MM.1S (cell line): ENCODE measurements around the gene PPP1R3C.

Experiments used
- DNase-seq: peaks from one replicate; pipeline ENCODE4 v3.0.0-alpha.2; 2015
- H2AFZ ChIP-seq: fragments of 300-600 bp; sonication (generic); 2 replicates; pipeline ENCODE4 v1.6.0; 2016; ENCODE audit warnings: antibody characterized with exemption, low read length
- H3F3A ChIP-seq: fragments of 300-600 bp; sonication (generic); 2 replicates; pipeline ENCODE4 v1.6.1; 2016; ENCODE audit warnings: mild to moderate bottlenecking, antibody characterized with exemption, low read length, moderate library complexity, mixed read lengths; ENCODE audit not compliant: insufficient read depth
- H3K27ac ChIP-seq: fragments of 300-600 bp; sonication (generic); 2 replicates; pipeline ENCODE4 v1.5.1; 2016; ENCODE audit warnings: mild to moderate bottlenecking, low read length
- H3K27me3 ChIP-seq: fragments of 300-600 bp; sonication (generic); replicated peaks from 2 replicates; pipeline ENCODE4 v1.6.0; 2016; ENCODE audit warnings: low read length; ENCODE audit not compliant: insufficient read depth
- H3K36me3 ChIP-seq: fragments of 300-600 bp; sonication (generic); replicated peaks from 2 replicates; pipeline ENCODE4 v1.6.1; 2016; ENCODE audit warnings: mild to moderate bottlenecking, low read length, mixed read lengths; ENCODE audit not compliant: insufficient read depth
- H3K4me1 ChIP-seq: fragments of 300-600 bp; sonication (generic); 2 replicates; pipeline ENCODE4 v1.6.1; 2016; ENCODE audit warnings: low read length, mixed read lengths
- H3K4me2 ChIP-seq: fragments of 300-600 bp; sonication (generic); 2 replicates; pipeline ENCODE4 v1.6.0; 2016; ENCODE audit warnings: low read depth, low read length
- H3K4me3 ChIP-seq: fragments of 300-600 bp; sonication (generic); 2 replicates; pipeline ENCODE4 v1.5.1; 2016; ENCODE audit warnings: low read length, mixed read lengths
- H3K79me2 ChIP-seq: fragments of 300-600 bp; sonication (generic); 2 replicates; pipeline ENCODE4 v1.6.1; 2016; ENCODE audit warnings: mixed run types, low read length, mixed read lengths
- H3K9ac ChIP-seq: fragments of 300-600 bp; sonication (generic); 2 replicates; pipeline ENCODE4 v1.6.1; 2016; ENCODE audit warnings: low read length, mixed read lengths
- H3K9me2 ChIP-seq: fragments of 300-600 bp; sonication (generic); replicated peaks from 2 replicates; pipeline ENCODE4 v1.6.1; 2016; ENCODE audit warnings: mild to moderate bottlenecking, low read length, mixed read lengths; ENCODE audit not compliant: insufficient read depth
- H3K9me3 ChIP-seq: fragments of 300-600 bp; sonication (generic); replicated peaks from 2 replicates; pipeline ENCODE4 v1.6.1; 2016; ENCODE audit warnings: mild to moderate bottlenecking, low read length, mixed read lengths; ENCODE audit not compliant: insufficient read depth
- H4K20me1 ChIP-seq: fragments of 300-600 bp; sonication (generic); 2 replicates; pipeline ENCODE4 v1.6.1; 2016; ENCODE audit warnings: mild to moderate bottlenecking, low read length, moderate library complexity, mixed read lengths; ENCODE audit not compliant: insufficient read depth
- CTCF ChIP-seq: fragments of 300-600 bp; sonication (generic); IDR thresholded peaks from 2 replicates; pipeline ENCODE4 v1.5.1; 2016; ENCODE audit warnings: antibody characterized with exemption, low read length, mixed read lengths
- EZH2 ChIP-seq: fragments of 300-600 bp; sonication (generic); optimal IDR thresholded peaks from 2 replicates; pipeline ENCODE3; 2017; ENCODE audit warnings: low read depth, mild to moderate bottlenecking, antibody characterized with exemption, low read length, mixed read lengths
- EZH2phosphoT487 ChIP-seq: fragments of 300-600 bp; sonication (generic); IDR thresholded peaks from 2 replicates; pipeline ENCODE4 v1.6.1; 2018; ENCODE audit warnings: antibody characterized with exemption, low read length

The PPP1R3C gene

GRCh38 chr10:91626936-91627335 is 5.9 kb downstream of the PPP1R3C start:
- no peak for TF ChIP-seq CTCF
- TF ChIP-seq EZH2 = no peak
- TF ChIP-seq EZH2phosphoT487 = no peak
- Histone ChIP-seq H3K4me2 (no peak overlapping the region), H2AFZ (no peak overlapping the region), H3K27me3 (no peaks in the 10 kb centered on the region), H4K20me1 (no peaks in the 10 kb centered on the region), H3K4me3 (no peak overlapping the region), H3K27ac (no peak overlapping the region), H3K9me2 (no peaks in the 10 kb centered on the region), H3K9me3 (no peaks in the 10 kb centered on the region), H3K36me3 (no peaks in the 10 kb centered on the region), H3K9ac (no peak overlapping the region), H3K79me2 (no peaks in the 10 kb centered on the region), H3F3A (no peaks in the 10 kb centered on the region), H3K4me1 (no peaks in the 10 kb centered on the region)
- DNase-seq = no peak

GRCh38 chr10:91624633-91625032 is 8.2 kb downstream of the PPP1R3C start:
- H3K4me3 ChIP-seq = no peak overlapping the region
- no peaks in the 10 kb centered on the region for H4K20me1 ChIP-seq
- H3K4me1 ChIP-seq = no peaks in the 10 kb centered on the region
- no peak overlapping the region for H3K9ac ChIP-seq
- H3K4me2 ChIP-seq = no peak overlapping the region
- no peaks in the 10 kb centered on the region for H3K36me3 ChIP-seq
- no peaks in the 10 kb centered on the region for H3F3A ChIP-seq
- H3K9me2 ChIP-seq = no peaks in the 10 kb centered on the region
- H3K9me3 ChIP-seq = no peaks in the 10 kb centered on the region
- H3K27me3 ChIP-seq = no peaks in the 10 kb centered on the region
- TF ChIP-seq EZH2phosphoT487 (no peak), EZH2 (no peak), CTCF (no peak)
- no peak overlapping the region for H2AFZ ChIP-seq
- DNase-seq = no peak
- no peaks in the 10 kb centered on the region for H3K79me2 ChIP-seq
- H3K27ac ChIP-seq = no peak overlapping the region

GRCh38 chr10:91622601-91623000 is 10.3 kb downstream of the PPP1R3C start:
- H3K4me1 ChIP-seq = no peaks in the 10 kb centered on the region
- H2AFZ ChIP-seq = no peak overlapping the region
- no peak overlapping the region for H3K9ac ChIP-seq
- no peak overlapping the region for H3K4me2 ChIP-seq
- no peaks in the 10 kb centered on the region for H3K79me2 ChIP-seq
- H3K9me2 ChIP-seq = no peaks in the 10 kb centered on the region
- no peaks in the 10 kb centered on the region for H4K20me1 ChIP-seq
- DNase-seq = no peak
- H3K27ac ChIP-seq = no peak overlapping the region
- no peak for TF ChIP-seq EZH2
- TF ChIP-seq CTCF = no peak
- TF ChIP-seq EZH2phosphoT487 = no peak
- no peaks in the 10 kb centered on the region for H3K27me3 ChIP-seq
- H3K36me3 ChIP-seq = no peaks in the 10 kb centered on the region
- H3K9me3 ChIP-seq = no peaks in the 10 kb centered on the region
- no peaks in the 10 kb centered on the region for H3F3A ChIP-seq
- no peak overlapping the region for H3K4me3 ChIP-seq
